ENCODE measurements around the gene YAE1.
A peak's percentile ranks its signal among the peaks of the same experiment; 100 is the strongest.

Gene YAE1

GRCh38 chr7:39616138-39616537 lies 49.9 kb downstream of the YAE1 start:
- peak; percentile 30 for DNase-seq
- Histone ChIP-seq H2AK5ac (ENCODE audit: low read length, severe bottlenecking) (no peak overlapping the region), H3K36me3 (ENCODE audit: control insufficient read depth in 1 of 2, insufficient read depth in 2 of 2, low read depth in 1 of 2, low read length in 2 of 2) (no peaks in the 10 kb centered on the region), H3K79me1 (replicated peaks; ENCODE audit: low read length, poor library complexity, severe bottlenecking) (peaks cover 2% of the 10 kb centered on the region), H3K9ac (ENCODE audit: low read length) (no peak overlapping the region), H3K4me2 (ENCODE audit: low read length, poor library complexity, severe bottlenecking) (no peak overlapping the region), H3K23ac (ENCODE audit: low read length in 2 of 2) (no peak overlapping the region), H4K8ac (ENCODE audit: low read length) (no peak overlapping the region), H3K27me3 (ENCODE audit: control insufficient read depth in 1 of 2, insufficient read depth in 1 of 2, low read length in 2 of 2) (no peaks in the 10 kb centered on the region), H3K18ac (ENCODE audit: low read depth in 1 of 2, low read length in 2 of 2) (no peak overlapping the region), H3K27ac (ENCODE audit: low read length, poor library complexity, severe bottlenecking) (no peak overlapping the region), H2BK12ac (ENCODE audit: low read length in 2 of 2) (no peak overlapping the region), H3K14ac (ENCODE audit: low read length in 2 of 2) (no peak overlapping the region), H3K4me3 (ENCODE audit: insufficient read depth in 1 of 2, low read depth in 1 of 2, low read length in 2 of 2) (no peak overlapping the region), H4K91ac (ENCODE audit: low read length) (no peak overlapping the region), H3K9me3 (ENCODE audit: control insufficient read depth, low read length) (no peaks in the 10 kb centered on the region), H2BK5ac (ENCODE audit: low read depth, low read length, poor library complexity, severe bottlenecking) (no peak overlapping the region), H3K4me1 (ENCODE audit: control insufficient read depth, insufficient read depth, low read depth, low read length) (no peaks in the 10 kb centered on the region), H2AFZ (ENCODE audit: low read depth, low read length) (no peak overlapping the region), H2BK15ac (ENCODE audit: low read depth, poor library complexity, severe bottlenecking) (no peak overlapping the region), H2BK120ac (ENCODE audit: low read depth, low read length) (no peak overlapping the region), H3K4ac (ENCODE audit: low read depth in 1 of 2, low read length in 2 of 2) (no peak overlapping the region)
- WGBS, result no CpG with 5 or more reads among the region's 1 CpG

GRCh38 chr7:39617005-39617404 lies 50.8 kb downstream of the YAE1 start:
- Histone ChIP-seq H3K9me3 (ENCODE audit: control insufficient read depth, low read length) (no peaks in the 10 kb centered on the region), H2AK5ac (ENCODE audit: low read length, severe bottlenecking) (no peak overlapping the region), H3K27ac (ENCODE audit: low read length, poor library complexity, severe bottlenecking) (no peak overlapping the region), H3K23ac (ENCODE audit: low read length in 2 of 2) (no peak overlapping the region), H3K4ac (ENCODE audit: low read depth in 1 of 2, low read length in 2 of 2) (no peak overlapping the region), H2BK120ac (ENCODE audit: low read depth, low read length) (no peak overlapping the region), H2BK5ac (ENCODE audit: low read depth, low read length, poor library complexity, severe bottlenecking) (no peak overlapping the region), H3K14ac (ENCODE audit: low read length in 2 of 2) (no peak overlapping the region), H4K8ac (ENCODE audit: low read length) (no peak overlapping the region), H3K79me1 (replicated peaks; ENCODE audit: low read length, poor library complexity, severe bottlenecking) (peaks cover 2% of the 10 kb centered on the region), H2AFZ (ENCODE audit: low read depth, low read length) (no peak overlapping the region), H3K4me3 (ENCODE audit: insufficient read depth in 1 of 2, low read depth in 1 of 2, low read length in 2 of 2) (no peak overlapping the region), H3K18ac (ENCODE audit: low read depth in 1 of 2, low read length in 2 of 2) (no peak overlapping the region), H3K4me2 (ENCODE audit: low read length, poor library complexity, severe bottlenecking) (no peak overlapping the region), H3K4me1 (ENCODE audit: control insufficient read depth, insufficient read depth, low read depth, low read length) (peaks cover 2% of the 10 kb centered on the region), H4K91ac (ENCODE audit: low read length) (no peak overlapping the region), H3K36me3 (ENCODE audit: control insufficient read depth in 1 of 2, insufficient read depth in 2 of 2, low read depth in 1 of 2, low read length in 2 of 2) (no peaks in the 10 kb centered on the region), H2BK12ac (ENCODE audit: low read length in 2 of 2) (no peak overlapping the region), H3K9ac (ENCODE audit: low read length) (no peak overlapping the region), H3K27me3 (ENCODE audit: control insufficient read depth in 1 of 2, insufficient read depth in 1 of 2, low read length in 2 of 2) (no peaks in the 10 kb centered on the region), H2BK15ac (ENCODE audit: low read depth, poor library complexity, severe bottlenecking) (no peak overlapping the region)
- DNase-seq, result no peak

GRCh38 chr7:39618868-39619267 lies 52.7 kb downstream of the YAE1 start:
- no peak overlapping the region for H3K18ac ChIP-seq (ENCODE audit: low read depth in 1 of 2, low read length in 2 of 2)
- H2BK5ac ChIP-seq (ENCODE audit: low read depth, low read length, poor library complexity, severe bottlenecking), result no peak overlapping the region
- H3K4me3 ChIP-seq (ENCODE audit: insufficient read depth in 1 of 2, low read depth in 1 of 2, low read length in 2 of 2), result no peak overlapping the region
- no peak overlapping the region for H3K4me2 ChIP-seq (ENCODE audit: low read length, poor library complexity, severe bottlenecking)
- no peak overlapping the region for H2AK5ac ChIP-seq (ENCODE audit: low read length, severe bottlenecking)
- no peak overlapping the region for H2BK15ac ChIP-seq (ENCODE audit: low read depth, poor library complexity, severe bottlenecking)
- H3K27ac ChIP-seq (ENCODE audit: low read length, poor library complexity, severe bottlenecking), result no peak overlapping the region
- H3K4me1 ChIP-seq (ENCODE audit: control insufficient read depth, insufficient read depth, low read depth, low read length), result peaks cover 2% of the 10 kb centered on the region
- H2BK120ac ChIP-seq (ENCODE audit: low read depth, low read length), result no peak overlapping the region
- no peak overlapping the region for H3K4ac ChIP-seq (ENCODE audit: low read depth in 1 of 2, low read length in 2 of 2)
- no peak for DNase-seq
- 100% methylated on average over 4 of the region's 4 CpGs for WGBS
- no peak overlapping the region for H4K8ac ChIP-seq (ENCODE audit: low read length)
- no peak overlapping the region for H3K9ac ChIP-seq (ENCODE audit: low read length)
- no peaks in the 10 kb centered on the region for H3K36me3 ChIP-seq (ENCODE audit: control insufficient read depth in 1 of 2, insufficient read depth in 2 of 2, low read depth in 1 of 2, low read length in 2 of 2)
- H3K23ac ChIP-seq (ENCODE audit: low read length in 2 of 2), result no peak overlapping the region
- no peaks in the 10 kb centered on the region for H3K9me3 ChIP-seq (ENCODE audit: control insufficient read depth, low read length)
- H3K79me1 ChIP-seq (replicated peaks; ENCODE audit: low read length, poor library complexity, severe bottlenecking), result peaks cover 2% of the 10 kb centered on the region
- H2BK12ac ChIP-seq (ENCODE audit: low read length in 2 of 2), result no peak overlapping the region
- no peak overlapping the region for H3K14ac ChIP-seq (ENCODE audit: low read length in 2 of 2)
- H3K27me3 ChIP-seq (ENCODE audit: control insufficient read depth in 1 of 2, insufficient read depth in 1 of 2, low read length in 2 of 2), result no peaks in the 10 kb centered on the region
- no peak overlapping the region for H2AFZ ChIP-seq (ENCODE audit: low read depth, low read length)
- H4K91ac ChIP-seq (ENCODE audit: low read length), result no peak overlapping the region

GRCh38 chr7:39620486-39620885 lies 54.3 kb downstream of the YAE1 start:
- no peaks in the 10 kb centered on the region for H3K36me3 ChIP-seq (ENCODE audit: control insufficient read depth in 1 of 2, insufficient read depth in 2 of 2, low read depth in 1 of 2, low read length in 2 of 2)
- H2BK12ac ChIP-seq (ENCODE audit: low read length in 2 of 2), result no peak overlapping the region
- H3K27me3 ChIP-seq (ENCODE audit: control insufficient read depth in 1 of 2, insufficient read depth in 1 of 2, low read length in 2 of 2), result no peaks in the 10 kb centered on the region
- H3K23ac ChIP-seq (ENCODE audit: low read length in 2 of 2), result no peak overlapping the region
- H3K9ac ChIP-seq (ENCODE audit: low read length), result peak overlapping the region; percentile 77
- no peaks in the 10 kb centered on the region for H3K9me3 ChIP-seq (ENCODE audit: control insufficient read depth, low read length)
- no peak overlapping the region for H4K8ac ChIP-seq (ENCODE audit: low read length)
- H3K18ac ChIP-seq (ENCODE audit: low read depth in 1 of 2, low read length in 2 of 2), result no peak overlapping the region
- peaks cover 2% of the 10 kb centered on the region for H3K79me1 ChIP-seq (replicated peaks; ENCODE audit: low read length, poor library complexity, severe bottlenecking)
- peaks cover 3% of the 10 kb centered on the region for H3K4me1 ChIP-seq (ENCODE audit: control insufficient read depth, insufficient read depth, low read depth, low read length)
- no peak overlapping the region for H3K4me2 ChIP-seq (ENCODE audit: low read length, poor library complexity, severe bottlenecking)
- H3K4me3 ChIP-seq (ENCODE audit: insufficient read depth in 1 of 2, low read depth in 1 of 2, low read length in 2 of 2), result peak overlapping the region in 1 of 2 experiments; percentile 40
- H3K4ac ChIP-seq (ENCODE audit: low read depth in 1 of 2, low read length in 2 of 2), result no peak overlapping the region
- no peak overlapping the region for H2AK5ac ChIP-seq (ENCODE audit: low read length, severe bottlenecking)
- H2BK15ac ChIP-seq (ENCODE audit: low read depth, poor library complexity, severe bottlenecking), result no peak overlapping the region
- H3K27ac ChIP-seq (ENCODE audit: low read length, poor library complexity, severe bottlenecking), result peak overlapping the region; percentile 75
- no peak overlapping the region for H2AFZ ChIP-seq (ENCODE audit: low read depth, low read length)
- no peak overlapping the region for H3K14ac ChIP-seq (ENCODE audit: low read length in 2 of 2)
- no peak overlapping the region for H4K91ac ChIP-seq (ENCODE audit: low read length)
- no peak overlapping the region for H2BK120ac ChIP-seq (ENCODE audit: low read depth, low read length)
- H2BK5ac ChIP-seq (ENCODE audit: low read depth, low read length, poor library complexity, severe bottlenecking), result no peak overlapping the region
- no peak for DNase-seq

All from mesenchymal stem cell (in vitro differentiated cells and primary cell).